ENCODE results near the gene MRPL39. TPM values are rescaled to one million over a fixed set of nuclear protein-coding genes. Genes with fewer than 3 reads are reported as not detected.

Gene MRPL39
- total and polyA plus RNA-seq, 12 donors = 19.4 to 90.7 (median 41.7) TPM

DNA sequence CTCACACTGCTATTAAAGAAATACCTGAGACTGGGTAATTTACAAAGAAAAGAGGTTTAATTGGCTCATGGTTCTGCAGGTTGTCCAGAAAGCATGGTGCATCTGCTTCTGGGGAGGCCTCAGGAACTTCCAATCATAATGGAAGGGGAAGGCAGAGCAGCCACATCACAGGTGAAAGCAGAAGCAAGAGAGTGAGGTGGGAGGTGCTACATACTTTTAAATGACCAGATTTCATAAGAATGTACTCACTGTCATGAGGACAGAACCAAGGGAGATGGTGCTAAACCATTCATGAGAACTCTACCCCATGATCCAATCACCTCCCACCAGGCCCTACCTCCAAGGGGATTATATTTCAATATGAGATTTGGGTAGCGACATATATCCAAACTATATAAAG is 55.7 kb downstream of the MRPL39 start:
- no peak overlapping the region for H3K4me3 ChIP-seq
- intact Hi-C loops (cut with DNase I) = no loop called here
- H3K27me3 ChIP-seq = no peaks in the 10 kb centered on the region
- H3K9me3 ChIP-seq (replicated peaks in 1 of 3) = no peaks in the 10 kb centered on the region
- no peak overlapping the region for H3K27ac ChIP-seq
- TF ChIP-seq CTCF (IDR thresholded peaks at IDR 0.05) = no peak
- TF ChIP-seq POLR2A (IDR thresholded peaks at IDR 0.05) = no peak
- DNase-seq = no peak
- H3K4me1 ChIP-seq (replicated peaks in 1 of 2) = no peaks in the 10 kb centered on the region
- no peaks in the 10 kb centered on the region for H3K36me3 ChIP-seq (replicated peaks in 1 of 2)
- 94 to 100% (median 97%) methylated on average over 1 of the region's 1 CpG for WGBS, 4 donors

DNA sequence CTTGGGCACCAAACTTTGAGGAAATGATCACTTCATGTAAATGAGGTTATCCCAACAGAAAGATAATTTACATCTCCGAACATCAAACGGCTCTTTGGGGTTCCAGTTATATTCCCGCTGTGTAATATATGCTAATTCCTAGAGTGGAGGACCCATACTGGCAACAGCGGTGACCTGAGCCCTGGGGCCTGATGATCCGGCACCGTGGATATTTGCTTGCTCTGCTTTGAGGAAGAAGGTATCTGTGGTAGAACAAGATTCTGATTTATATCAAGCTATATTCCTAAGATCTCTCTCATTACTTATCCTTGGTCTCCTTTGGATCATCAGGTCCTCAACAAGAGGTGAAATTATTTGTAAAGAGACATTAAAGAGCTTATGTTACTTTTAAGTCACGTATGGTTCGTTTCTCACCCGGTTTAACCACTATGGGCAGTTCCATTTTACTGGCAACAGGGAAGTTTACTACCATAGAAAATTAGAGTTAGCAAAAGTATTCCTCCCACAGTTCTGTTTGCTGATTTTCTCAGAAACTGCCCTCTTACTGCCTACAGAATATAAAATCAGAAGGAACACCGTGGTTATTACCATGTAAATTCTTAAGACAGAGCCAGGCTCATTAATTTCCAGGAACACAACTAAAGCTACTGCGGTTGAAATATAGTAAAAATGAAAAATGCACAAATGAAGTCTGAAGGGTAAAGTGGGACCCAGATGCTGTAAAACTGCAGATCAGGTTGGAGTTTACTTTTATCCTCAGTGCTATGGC is 56.7 kb downstream of the MRPL39 start:
- 90 to 93% (median 93%) methylated on average over 11 of the region's 11 CpGs for WGBS, 4 donors
- H3K4me1 ChIP-seq (replicated peaks in 1 of 2) = no peaks in the 10 kb centered on the region
- no peaks in the 10 kb centered on the region for H3K36me3 ChIP-seq (replicated peaks in 1 of 2)
- no peaks in the 10 kb centered on the region for H3K27me3 ChIP-seq
- intact Hi-C loops (cut with DNase I) = no loop called here
- H3K27ac ChIP-seq = no peak overlapping the region
- no peak for DNase-seq
- TF ChIP-seq CTCF (IDR thresholded peaks at IDR 0.05) (no peak), POLR2A (IDR thresholded peaks at IDR 0.05) (no peak)
- H3K4me3 ChIP-seq = no peak overlapping the region
- H3K9me3 ChIP-seq (replicated peaks in 1 of 3) = no peaks in the 10 kb centered on the region

GRCh38 chr21:25541042-25541441 is 66.2 kb downstream of the MRPL39 start:
- peaks cover 0 to 4% (median 0%) of the 10 kb centered on the region in 3 donors for H3K9me3 ChIP-seq (replicated peaks in 1 of 3)
- no peaks in the 10 kb centered on the region for H3K27me3 ChIP-seq
- WGBS, 4 donors = 71 to 88% (median 82%) methylated on average over 2 of the region's 2 CpGs
- DNase-seq = no peak
- H3K27ac ChIP-seq = no peak overlapping the region
- H3K36me3 ChIP-seq (replicated peaks in 1 of 2) = no peaks in the 10 kb centered on the region
- H3K4me1 ChIP-seq (replicated peaks in 1 of 2) = no peaks in the 10 kb centered on the region
- no peak for TF ChIP-seq CTCF (IDR thresholded peaks at IDR 0.05)
- no peak for TF ChIP-seq POLR2A (IDR thresholded peaks at IDR 0.05)
- intact Hi-C loops (cut with DNase I) = no loop called here
- no peak overlapping the region for H3K4me3 ChIP-seq

- 74 to 89% (median 78%) methylated on average over 2 to 3 of the region's 3 CpGs for WGBS, 4 donors
- H3K27me3 ChIP-seq = no peaks in the 10 kb centered on the region
- H3K4me1 ChIP-seq (replicated peaks in 1 of 2) = no peaks in the 10 kb centered on the region
- H3K27ac ChIP-seq = no peak overlapping the region
- H3K4me3 ChIP-seq = no peak overlapping the region
- DNase-seq = no peak
- no peaks in the 10 kb centered on the region for H3K36me3 ChIP-seq (replicated peaks in 1 of 2)
- intact Hi-C loops (cut with DNase I) = no loop called here
- peaks cover 0 to 4% (median 0%) of the 10 kb centered on the region in 3 donors for H3K9me3 ChIP-seq (replicated peaks in 1 of 3)
- TF ChIP-seq CTCF (IDR thresholded peaks at IDR 0.05) (no peak), POLR2A (IDR thresholded peaks at IDR 0.05) (no peak)
Measured at GRCh38 chr21:25539606-25540005, 67.7 kb downstream of the MRPL39 start.
